Embryonic facial prominence (tissue), 1 donor: ENCODE measurements around the gene RPL37.
"Not testable (repeated sequence)": the region's sequence is repeated elsewhere in the genome, so short reads cannot be mapped to it uniquely, and the experiment has no call there.

Source experiments
- DNase-seq: peaks from one replicate; pipeline ENCODE4 v3.0.0-alpha.2; 2016; ENCODE audit errors: extremely low spot score

RPL37 gene

DNA sequence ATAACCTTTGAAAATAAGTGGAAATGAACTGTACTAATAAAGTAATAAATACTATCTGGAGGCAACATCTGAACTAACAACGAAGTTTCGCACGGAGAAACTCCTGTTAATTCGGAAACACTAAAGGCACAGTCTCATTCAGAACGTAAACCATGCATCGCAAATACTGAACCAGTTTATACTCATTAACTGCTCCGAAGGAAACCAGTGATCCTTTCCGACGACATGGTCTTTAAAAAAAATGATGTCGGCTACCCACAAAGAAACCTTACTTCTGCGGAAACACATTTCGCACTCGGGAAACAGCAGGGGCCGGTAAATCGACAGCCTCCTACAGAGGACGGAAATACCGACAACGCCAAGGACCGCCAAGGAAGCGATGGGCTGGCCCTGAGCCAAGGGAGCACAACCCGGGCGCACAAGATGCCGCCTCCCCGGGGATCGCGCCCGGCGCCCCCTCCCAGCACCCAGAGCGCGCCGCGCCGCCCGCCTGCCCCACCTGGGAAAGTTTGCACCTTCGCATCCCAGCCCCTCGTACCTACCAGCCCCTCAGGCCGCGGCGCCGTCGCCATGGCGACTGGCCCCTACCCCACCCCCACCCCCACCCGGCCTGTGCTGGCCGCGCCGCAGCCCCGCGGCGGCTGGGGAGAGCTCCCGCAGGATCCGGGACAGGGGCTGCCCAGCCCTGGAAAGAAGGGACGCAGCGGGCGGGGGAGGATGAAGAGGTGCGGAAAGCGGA lies 37.6 kb downstream of the RPL37 start:
- no peak for DNase-seq

GRCh38 chr5:40796487-40796889 lies 38.5 kb downstream of the RPL37 start:
- DNase-seq, result no peak

DNA sequence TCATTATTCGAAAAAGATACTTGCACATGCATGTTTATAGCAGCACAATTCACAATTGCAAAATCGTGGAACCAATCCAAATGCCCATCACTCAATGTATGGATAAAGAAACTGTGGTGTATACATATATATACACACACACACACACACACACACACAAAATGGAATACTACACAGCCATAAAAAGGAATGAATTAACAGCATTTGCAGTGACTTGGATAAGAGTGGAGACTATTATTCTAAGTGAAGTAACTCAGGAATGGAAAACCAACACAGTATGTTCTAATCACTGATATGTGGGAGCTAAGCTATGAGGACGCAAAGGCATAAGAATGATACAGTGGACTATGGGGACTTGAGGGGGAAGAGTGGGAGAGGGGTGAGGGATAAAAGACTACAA lies 40.1 kb downstream of the RPL37 start:
- not testable (repeated sequence) for DNase-seq

- DNase-seq, result not testable (repeated sequence)
Observed at GRCh38 chr5:40794340-40794739, 40.7 kb downstream of the RPL37 start.

DNA sequence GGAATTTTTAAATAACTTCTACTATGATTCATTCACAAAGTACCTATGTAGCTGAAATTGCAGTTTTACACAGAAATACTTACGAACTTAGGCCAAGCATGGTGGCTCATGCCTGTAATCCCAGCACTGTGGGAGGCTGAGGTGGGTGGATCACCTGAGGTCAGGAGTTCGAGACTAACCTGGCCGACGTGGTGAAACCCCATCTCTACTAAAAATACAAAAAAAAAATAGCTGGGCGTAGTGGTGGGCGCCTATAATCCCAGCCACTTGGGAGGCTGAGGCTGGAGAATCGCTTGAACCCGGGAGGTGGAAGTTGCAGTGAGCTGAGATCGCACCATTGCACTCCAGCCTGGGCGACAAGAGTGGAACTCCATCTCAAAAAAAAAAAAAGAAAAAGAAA lies 42.3 kb downstream of the RPL37 start:
- DNase-seq, result not testable (repeated sequence)

DNA sequence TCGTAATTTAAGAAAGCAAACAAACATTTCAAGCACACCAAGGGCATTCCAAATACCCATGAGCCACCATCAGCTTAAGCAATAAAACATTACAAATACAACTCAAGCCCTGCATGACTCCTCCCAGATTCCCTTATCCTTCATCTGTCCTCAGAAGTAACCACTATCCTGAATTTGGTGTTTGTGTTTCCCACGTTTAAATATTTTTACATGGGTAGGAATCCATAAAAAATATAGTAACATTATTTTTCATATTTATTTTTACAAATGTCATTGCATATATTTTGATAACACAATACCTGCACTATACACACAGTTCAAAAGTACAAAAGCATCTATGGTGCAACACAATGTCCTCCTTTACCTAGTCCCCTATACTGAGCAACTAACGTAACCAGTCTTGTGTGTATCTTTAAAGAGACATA lies 43.3 kb downstream of the RPL37 start:
- no peak for DNase-seq

- no peak for DNase-seq
Observed at GRCh38 chr5:40790947-40791593, 44.0 kb downstream of the RPL37 start.

DNA sequence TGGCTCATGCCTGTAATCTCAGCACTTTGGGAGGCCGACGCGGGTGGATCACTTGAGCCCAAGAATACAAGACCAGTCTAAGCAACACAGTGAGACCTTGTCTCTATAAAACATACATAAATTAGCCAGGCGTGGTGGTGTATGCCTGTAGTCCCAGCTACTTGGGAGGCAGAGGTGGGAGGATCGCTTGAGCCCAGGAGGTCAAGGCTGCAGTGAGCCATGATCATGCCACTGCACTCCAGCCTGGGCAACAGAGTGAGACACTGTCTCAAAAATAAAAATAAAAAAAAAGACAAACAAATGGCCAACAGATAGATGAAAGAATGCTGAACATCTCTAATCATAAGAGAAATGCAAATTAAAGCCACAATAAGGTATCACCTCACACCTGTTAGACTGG lies 46.1 kb downstream of the RPL37 start:
- not testable (repeated sequence) for DNase-seq

DNA sequence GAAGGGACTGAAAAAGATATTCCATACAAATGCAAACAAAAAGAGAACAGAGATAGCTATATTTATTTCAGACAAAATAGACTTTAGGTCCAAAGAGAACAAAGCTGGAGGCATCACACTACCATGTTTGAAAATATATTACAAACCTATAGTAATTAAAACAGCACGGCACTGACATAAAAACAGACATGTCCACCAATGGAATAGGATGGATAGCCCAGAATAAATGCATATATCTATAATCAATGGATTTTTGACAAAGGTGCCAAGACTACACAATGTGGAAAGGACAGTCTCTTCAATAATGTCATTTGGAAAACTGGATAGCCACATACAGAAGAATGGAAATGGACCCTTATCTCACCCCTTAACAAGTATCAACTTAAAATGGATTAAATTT lies 47.0 kb downstream of the RPL37 start:
- no peak for DNase-seq

GRCh38 chr5:40786664-40787063 lies 48.4 kb downstream of the RPL37 start:
- not testable (repeated sequence) for DNase-seq

DNA sequence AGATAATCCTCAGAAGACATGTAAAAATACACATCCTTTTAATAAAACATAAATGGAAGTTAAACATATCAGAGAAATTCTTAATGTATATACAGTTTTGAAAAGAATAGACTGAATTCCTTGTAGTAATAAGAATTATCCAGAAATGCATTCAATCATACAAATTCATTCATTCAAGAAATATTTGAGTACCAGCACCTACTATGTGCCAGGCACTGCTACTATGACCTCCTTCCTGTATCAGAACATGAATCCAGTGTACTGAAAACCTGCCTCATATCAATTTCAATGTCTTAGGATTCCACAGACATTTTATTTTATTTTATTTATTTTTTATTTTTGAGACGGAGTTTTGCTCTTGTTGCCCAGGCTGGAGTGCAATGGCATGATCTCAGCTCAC lies 50.1 kb downstream of the RPL37 start:
- no peak for DNase-seq

GRCh38 chr5:40784027-40784653 lies 50.9 kb downstream of the RPL37 start:
- no peak for DNase-seq

GRCh38 chr5:40781843-40782409 lies 53.1 kb downstream of the RPL37 start:
- DNase-seq, result no peak

DNA sequence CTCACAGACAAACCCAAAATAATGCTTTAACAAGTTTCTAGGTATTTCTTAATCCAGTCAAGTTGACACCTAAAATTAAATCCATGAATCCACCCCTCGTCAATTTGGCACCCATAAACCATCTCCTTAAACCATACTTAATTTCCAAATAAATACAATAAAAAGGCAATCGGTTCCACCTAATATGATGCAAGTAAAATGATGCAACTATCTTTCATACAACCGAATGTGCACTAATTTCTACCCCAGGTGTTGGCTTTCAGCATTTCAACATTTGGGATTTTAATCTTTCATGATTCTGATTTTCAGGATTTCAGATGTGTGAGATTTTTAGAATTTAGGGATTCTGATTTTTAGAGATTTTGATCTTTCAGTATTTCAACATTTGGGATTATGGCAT lies 54.2 kb downstream of the RPL37 start:
- DNase-seq, result no peak

DNA sequence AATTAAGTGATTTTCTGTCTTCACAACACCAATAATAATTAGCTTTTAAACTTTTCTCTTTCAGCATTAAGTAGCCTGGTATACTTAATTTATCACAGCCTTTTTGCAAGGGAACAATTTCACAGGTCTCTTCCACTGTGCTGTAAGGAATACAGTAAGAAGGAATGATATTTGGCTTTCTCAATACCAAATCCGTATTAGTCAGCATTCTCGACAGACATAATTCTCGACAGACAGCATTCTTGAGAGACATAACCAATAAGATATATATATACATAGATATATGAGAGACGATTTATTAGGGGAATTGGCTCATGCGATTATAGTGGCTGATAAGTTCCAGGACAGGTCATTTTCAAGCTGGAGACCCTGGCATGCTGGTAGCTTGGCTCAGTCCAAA lies 54.8 kb downstream of the RPL37 start:
- no peak for DNase-seq

- DNase-seq, result no peak
Observed at GRCh38 chr5:40779561-40779960, 55.5 kb downstream of the RPL37 start.

GRCh38 chr5:40778133-40778532 lies 56.9 kb downstream of the RPL37 start:
- DNase-seq, result no peak

DNA sequence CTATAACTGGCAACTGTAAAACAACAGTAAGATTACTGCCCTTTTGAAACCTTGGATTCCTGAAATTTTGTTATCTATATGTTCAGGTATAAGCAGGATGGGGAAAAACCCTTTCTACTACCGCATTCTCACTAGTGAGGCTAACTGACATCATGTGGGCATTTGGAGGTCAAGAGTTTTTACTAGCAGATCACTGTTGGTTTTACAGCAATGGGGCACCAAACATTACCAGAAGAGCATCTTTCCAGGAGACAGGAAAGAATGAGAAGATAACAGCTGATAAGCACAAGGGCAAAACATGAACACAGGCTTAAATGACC lies 58.4 kb downstream of the RPL37 start:
- no peak for DNase-seq

DNA sequence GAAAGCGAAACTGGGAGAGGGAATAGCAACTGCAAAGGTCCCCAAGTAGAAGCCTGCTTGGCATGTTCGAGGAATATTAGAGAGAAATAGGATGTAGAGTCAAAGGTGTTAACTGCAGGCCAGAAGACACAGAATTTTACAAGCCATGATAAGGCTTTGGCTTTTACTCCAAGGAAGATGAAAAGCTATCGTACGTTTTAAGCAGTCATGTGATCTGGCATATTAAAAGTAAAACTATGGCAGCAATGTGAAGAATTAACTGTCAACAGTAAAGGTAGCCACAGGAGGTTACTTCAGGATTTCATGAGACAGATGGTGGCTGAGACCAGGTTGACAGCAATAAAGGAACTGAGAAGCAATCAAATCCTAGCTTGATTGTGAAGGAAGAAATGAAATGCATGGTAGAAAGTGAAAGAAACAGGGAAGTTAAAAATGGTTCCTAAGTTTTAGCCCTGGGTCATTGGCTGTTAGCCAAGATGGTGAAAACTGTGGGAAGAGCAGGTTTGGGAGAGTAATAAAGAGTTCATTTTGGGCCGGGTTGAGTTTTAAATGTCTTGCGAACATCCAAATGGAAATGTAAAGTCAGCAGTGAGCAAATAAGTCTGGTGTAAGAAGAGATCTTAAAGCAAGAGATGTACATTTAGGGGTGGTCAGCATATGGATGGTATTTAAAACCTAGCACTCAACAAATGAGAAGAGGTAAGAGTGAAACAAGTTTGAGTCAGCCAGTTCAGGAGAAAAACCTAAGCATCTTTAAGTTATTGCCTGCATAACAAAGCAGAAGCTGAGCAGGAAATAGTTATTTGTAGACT lies 59.0 kb downstream of the RPL37 start:
- DNase-seq, result no peak
